ENCODE measurements around the gene TRIM41.
"Not testable (repeated sequence)": the region's sequence is repeated elsewhere in the genome, so short reads cannot be mapped to it uniquely, and the experiment has no call there.

Gene TRIM41

DNA sequence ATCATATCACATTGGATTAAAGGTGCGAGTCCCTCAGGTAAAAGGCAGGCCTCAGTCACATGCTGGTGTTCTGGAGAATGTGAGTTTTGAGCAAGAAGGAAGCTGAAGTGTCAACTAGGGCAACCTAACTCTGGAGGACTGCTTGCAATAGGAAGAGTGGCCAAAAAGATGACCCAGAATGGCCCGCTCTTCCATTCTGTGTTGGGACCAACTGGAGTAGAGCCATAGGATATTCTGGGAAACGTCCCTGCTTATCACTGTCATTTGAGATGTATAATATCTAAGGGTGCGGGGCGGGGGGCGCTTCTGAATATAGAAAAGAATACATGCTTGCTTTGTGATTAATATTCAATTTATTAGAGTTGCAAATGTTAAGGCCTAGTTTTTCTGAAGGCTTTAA, 11.0 kb upstream of the TRIM41 start:
- DNase-seq = no peak

- no peak for DNase-seq
Measured at GRCh38 chr5:181212934-181213333, 10.1 kb upstream of the TRIM41 start.

GRCh38 chr5:181214249-181214648, 8.8 kb upstream of the TRIM41 start:
- DNase-seq = not testable (repeated sequence)

DNA sequence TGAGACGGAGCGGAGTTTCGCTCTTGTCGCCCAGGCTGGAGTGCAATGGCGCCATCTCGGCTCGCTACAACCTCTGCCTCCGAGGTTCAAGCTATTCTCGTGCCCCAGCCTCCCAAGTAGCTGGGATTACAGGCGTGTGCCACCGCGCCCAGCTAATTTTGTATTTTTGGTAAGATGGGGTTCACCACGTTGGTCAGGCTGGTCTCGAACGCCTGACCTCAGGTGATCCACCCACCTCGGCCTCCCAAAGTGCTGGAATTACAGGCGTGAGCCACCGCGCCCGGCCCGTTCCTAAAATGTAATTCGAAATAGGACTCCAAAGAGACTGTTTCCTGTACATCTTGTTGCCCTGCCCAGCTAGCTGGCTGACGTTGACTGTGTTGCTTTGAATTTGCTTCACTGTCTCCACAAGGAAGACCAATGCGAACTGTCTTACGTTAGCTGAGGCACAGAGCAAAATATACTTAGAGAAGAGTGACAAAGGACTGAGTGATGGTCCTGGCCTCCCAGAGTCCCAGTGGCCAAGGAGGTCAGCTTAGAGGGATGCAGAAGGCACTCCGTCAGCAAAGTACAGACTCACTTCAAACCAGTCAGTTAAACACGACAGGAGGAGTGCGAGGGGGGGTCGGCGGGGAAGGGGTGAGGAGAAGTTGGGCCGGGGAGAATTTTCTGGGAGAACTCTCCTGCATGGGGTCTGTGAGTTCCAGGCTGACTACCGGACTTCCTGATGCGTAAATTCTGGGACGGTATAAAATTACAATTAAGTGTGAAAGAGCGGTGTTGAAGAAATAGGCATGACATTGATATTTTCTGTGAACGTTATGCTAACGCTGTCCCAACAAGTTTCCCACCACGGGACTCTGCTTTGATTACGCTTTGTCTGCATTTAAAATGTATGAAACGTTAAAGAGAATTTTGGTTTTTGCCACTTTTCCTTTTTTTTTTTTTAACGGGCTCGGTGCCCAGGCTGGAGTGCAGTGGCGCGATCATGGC, 6.8 kb upstream of the TRIM41 start:
- no peak for DNase-seq

DNA sequence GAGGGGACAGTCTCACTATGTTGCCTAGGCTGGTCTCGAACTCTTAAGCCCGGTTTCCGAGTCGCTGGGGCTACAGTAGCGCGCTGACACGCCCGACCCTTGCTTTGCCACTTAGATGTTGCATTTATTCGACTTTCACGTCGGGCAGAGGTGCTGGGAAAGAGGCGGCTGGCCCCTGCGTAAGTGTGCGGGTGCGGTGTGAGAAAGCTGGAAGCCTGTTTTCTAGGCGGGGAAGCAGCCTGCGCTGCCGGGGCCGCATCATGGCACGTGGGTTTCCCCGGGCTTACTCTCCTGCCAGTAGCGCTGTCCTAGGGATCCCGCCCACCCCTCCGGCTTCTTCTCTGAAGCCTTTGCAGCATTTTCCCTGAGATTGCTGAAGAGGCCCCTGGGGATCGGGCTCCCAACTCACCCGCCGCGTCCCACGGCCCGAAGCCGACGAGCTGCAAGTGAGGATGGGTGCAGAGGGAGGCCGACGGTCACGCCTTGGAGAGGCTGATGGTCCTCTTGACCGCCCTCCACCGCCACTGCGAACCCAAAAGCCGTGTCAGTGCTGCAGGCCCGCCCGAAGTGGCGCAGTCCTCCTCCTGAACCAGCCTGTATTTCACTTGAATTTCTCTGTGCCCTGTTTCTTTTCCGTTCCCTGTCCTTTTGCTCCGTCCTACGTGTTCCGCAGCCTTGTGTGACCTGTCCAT, 5.8 kb upstream of the TRIM41 start:
- DNase-seq = peak; percentile 81

DNA sequence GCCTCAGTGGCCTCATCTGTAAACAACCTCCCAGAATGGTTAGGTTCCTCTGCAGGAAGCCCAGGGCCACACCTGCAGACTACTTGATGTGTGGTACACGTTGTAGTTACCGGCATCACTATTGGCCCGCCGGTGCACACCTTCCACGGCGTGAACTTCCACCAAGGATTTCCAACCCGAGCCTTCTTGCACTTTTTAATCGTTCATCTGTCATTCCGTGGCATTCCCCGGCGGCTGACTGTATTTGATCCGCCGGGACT, 5.3 kb upstream of the TRIM41 start:
- no peak for DNase-seq

DNA sequence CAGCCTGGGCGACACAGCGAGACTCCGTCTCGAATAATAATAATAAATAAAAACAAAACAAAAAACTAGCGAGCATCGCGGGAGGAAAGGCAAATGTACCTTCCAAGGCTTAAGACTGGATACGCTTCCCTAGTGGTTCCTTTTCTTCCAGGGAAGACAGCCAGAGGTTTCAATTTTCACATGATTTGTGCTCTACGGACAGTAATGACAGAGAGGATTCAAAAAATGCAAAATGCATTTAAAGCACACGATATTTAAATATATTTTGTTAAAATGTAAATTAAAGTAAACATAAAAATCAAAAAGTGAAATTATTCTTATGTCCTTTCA, 4.3 kb upstream of the TRIM41 start:
- no peak for DNase-seq

DNA sequence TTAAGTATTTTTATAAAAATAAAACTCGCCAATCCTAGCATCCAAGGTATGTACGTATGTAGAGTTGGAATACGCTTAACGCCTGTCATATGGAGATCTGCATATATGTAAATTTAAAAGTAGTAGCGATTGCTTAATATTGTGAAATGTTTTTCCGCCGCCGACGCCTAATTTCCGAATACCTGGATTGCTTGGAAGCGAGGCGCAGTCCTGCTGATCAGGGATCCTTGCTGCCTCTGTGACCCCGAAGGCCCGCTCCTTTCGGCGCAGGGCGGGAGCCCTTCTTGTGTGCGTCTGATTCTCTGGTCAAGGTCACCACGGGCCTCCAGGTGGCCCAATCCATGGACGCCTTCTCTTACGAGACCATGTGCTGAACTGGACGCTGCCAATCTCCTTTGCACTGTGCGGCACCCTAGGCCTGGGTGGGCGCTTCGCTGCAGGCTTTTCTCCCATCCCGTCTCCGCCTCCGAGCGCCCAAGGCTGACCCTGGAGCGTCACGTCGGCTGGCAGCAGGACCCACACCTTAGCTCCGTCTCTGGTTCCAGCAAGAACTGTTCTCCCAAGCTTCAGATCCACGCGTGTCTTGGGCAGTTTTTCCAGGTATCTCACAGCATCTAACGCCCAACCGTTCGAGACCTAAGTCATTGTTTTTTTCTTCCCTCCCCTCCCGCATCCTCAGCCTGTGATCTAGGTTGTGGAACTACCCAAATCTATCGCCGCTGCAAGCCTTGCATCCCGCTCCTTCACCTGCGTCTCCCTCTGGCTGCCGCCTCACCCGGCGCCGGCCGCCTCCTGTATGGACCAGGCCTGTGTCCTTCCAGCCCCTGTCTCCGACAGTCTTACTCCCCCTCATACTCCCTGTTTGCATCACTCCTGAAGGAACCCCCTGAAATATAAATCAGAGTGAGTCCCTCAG, 3.6 kb upstream of the TRIM41 start:
- no peak for DNase-seq

DNA sequence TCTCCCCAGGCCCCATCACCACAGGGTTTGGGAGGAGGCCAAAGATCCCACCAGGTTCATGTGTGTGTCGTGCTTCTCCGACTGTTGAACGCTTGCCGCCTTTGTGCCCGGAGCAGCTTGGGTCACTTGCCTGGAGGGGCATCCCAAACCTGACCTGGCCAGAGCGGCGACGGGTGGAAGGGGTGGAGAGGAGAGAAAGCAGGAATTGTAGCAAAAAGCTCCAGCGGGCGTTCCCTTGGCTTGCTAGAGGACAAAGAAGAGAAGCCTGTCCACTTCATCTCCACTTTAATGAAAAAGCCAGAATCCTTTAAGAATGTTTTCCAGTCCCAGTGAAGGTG, 2.9 kb upstream of the TRIM41 start:
- DNase-seq = no peak

DNA sequence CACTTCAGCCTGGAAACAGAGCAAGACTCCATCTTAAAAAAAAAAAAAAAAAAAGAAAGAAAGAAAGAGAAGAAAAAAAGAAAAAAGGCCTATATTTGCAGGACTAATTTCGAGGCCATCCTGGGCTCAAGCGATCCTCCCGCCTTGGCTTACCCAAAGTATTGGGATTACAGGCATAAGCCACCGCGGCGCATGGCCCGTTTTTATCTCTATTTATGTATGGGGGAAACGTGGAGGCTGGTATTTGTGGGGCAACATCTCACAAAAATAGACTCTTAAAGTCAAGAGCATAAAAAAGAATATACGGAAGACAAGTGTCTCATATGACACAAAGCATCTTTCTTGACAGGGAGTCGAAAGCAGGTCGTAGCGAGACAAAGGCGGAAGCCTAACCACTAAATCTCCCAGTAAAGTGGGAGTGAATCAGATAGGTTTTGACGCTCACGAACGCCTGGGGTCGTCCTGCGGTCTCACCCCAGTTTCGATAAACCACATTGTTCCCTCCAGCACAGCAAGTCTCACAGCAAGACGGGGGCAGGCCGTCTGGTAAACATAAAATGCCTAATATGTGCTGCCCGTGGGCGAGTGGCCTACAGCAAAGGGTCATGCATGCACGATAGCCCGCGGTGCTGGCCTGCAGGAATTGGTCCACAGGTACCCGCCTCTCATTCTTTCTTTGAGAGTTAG, 1.8 kb upstream of the TRIM41 start:
- peak; percentile 86 for DNase-seq

GRCh38 chr5:181221792-181222629, 1.1 kb upstream of the TRIM41 start:
- DNase-seq = peak; percentile 100

- DNase-seq = no peak
Measured at GRCh38 chr5:181222630-181223057, 437 bp upstream of the TRIM41 start.

DNA sequence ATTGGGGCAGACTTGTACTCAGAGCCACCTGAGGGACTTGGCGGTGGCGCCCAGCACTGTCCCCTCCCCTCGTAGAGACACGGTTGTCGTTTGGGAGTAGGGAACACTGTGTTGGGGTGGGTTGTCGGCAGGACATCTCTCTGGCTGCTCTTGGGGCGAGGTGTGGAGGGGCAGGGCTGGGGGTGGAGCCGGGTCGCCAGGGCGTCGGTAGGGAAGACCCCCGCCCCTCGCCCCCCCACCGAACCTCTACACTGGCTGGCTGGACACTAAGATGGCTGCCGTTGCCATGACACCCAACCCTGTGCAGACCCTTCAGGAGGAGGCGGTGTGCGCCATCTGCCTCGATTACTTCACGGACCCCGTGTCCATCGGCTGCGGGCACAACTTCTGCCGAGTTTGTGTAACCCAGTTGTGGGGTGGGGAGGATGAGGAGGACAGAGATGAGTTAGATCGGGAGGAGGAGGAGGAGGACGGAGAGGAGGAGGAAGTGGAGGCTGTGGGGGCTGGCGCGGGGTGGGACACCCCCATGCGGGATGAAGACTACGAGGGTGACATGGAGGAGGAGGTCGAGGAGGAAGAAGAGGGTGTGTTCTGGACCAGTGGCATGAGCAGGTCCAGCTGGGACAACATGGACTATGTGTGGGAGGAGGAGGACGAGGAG, 778 bp downstream of the TRIM41 start:
- peak; percentile 73 for DNase-seq

GRCh38 chr5:181224390-181225229, 1.5 kb downstream of the TRIM41 start:
- DNase-seq = peak; percentile 66

DNA sequence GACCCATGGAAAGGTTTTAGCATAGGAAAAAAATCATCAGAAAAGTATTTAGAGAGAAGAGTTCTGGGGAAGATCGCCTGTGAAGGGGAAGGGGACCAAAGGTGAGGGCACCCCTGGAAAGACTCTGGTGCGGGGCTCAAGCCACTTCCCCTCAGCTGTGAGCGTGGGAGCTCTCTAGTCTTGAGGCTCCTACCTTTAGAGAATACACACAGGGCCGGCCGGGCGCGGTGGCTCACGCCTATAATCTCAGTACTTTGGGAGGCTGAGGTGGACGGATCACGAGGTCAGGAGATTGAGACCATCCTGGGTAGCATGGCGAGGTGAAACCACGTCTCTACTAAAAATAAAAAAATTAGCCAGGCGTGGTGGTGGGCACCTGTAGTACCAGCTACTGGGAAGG, 6.9 kb downstream of the TRIM41 start:
- no peak for DNase-seq

DNA sequence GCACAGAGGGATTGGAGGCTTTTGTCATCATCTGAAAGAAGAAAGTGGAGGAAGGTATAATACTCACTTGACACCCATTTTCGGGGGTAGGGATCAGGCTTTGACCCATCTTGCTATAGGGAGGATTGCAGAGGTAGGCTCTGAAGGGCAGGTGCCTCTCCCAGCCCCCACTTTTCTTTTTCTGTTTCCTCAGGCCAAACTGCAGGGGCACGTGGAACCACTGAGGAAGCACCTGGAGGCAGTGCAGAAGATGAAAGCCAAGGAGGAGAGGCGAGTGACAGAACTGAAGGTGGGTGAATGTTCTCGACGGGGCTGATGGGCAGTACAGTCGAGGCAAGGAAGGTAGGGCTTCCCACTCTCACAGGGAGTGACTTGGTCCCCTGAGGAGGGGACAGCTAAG, 7.5 kb downstream of the TRIM41 start:
- DNase-seq = no peak

GRCh38 chr5:181231432-181231831, 8.4 kb downstream of the TRIM41 start:
- no peak for DNase-seq

GRCh38 chr5:181232593-181232992, 9.5 kb downstream of the TRIM41 start:
- DNase-seq = no peak

DNA sequence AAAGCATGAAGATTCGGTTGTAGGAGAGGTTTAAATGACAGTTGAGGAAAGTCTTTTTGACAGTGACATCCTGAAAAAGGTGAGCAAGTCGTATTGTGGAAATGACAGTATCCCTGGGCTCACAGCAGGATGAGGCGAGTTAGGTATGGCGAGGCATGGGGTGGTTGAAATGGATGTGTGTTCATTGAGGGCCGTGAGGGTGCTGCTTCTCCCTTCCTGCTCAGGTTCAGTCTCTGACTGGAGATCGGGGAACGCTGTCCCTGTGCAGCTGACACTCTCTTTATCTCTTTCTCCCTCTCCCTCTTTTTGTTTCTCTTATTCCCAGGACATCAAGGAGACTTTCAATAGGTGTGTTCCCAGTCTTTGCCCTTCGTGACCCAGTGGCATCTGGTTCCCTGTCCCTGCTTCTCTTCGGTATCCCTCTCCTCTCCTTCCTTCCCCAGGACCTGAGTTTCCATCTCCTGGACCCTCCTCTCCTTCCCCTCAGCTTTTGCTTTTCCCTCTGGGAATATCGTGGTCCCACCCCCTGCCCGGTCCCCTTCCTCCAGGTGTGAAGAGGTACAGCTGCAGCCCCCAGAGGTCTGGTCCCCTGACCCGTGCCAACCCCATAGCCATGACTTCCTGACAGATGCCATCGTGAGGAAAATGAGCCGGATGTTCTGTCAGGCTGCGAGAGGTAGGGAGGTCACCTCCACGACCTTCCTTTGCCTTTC, 10.2 kb downstream of the TRIM41 start:
- DNase-seq = no peak

Measured in activated CD8-positive, alpha-beta memory T cell treated with anti-CD3 and anti-CD28 coated beads, Interleukin-2, amount 50 U/mL, for 48 hours (primary cell).